ENCODE results near the gene EYA2.
"Not testable (repeated sequence)": the region's sequence is repeated elsewhere in the genome, so short reads cannot be mapped to it uniquely, and the experiment has no call there.

Gene EYA2

DNA sequence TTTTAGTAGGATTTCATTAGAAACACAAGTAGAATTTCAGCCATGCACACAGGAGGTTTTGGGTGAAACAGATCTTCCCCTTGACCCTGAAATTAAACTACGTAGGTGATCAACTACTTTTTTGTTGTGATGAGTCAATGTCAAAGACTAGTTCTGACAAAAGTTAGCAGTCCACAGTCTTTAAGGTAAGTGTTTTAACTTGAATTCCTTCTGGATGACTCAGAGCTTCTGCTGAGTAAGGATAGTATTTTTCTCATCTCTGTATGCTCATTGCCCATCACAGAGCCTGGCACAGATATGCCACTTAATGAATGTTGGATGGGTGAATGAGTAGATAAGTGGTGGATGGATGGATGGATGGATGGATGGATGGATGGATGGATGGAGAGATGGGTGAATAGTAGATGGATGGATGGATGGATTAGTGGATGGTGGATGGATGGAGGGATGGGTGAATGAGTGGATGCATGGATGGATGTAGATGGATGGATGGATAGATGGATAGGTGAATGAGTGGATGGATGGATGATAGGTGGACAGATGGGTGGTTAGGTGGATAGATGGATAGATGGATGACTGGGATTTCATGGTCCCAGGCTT, 296.5 kb downstream of the EYA2 start:
- DNase-seq, result no peak

DNA sequence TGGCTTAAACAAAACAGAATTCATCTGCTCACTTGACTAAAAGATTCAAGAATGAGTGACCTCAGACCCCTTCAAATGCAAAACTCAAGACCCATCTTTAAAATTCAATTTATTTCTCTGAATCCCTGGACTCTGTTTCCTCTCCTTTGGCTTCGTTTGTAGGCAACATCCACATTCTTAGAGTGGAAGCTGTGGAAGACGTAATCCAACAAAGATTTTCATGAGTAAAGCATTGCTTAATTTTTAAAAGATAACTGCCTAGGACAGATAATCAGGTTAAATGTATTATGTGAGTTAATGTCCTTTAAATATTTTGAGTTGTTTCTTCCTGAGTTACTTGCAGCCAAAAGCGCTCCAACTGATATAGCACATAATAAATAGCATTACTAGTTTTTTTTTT, 297.3 kb downstream of the EYA2 start:
- no peak for DNase-seq

DNA sequence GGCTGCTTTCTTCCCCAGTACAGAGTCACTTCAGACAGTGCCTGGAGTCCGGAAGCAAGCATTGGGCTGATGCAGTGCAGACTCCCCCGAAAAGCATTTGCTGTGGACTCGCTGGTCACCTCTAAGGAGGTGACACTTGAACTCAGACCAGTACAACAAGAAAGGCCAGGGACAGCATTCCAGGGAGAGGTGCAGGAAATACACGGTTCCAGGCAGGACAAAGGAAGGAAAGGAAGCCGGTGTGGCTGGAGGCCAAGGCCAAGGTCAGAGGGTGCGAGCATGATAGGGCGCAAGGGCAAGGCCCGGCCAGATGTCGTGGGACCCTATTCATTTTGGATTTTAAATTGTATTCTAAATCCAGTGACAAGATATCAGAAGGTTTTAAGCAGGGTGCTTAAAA, 300.9 kb downstream of the EYA2 start:
- no peak for DNase-seq

DNA sequence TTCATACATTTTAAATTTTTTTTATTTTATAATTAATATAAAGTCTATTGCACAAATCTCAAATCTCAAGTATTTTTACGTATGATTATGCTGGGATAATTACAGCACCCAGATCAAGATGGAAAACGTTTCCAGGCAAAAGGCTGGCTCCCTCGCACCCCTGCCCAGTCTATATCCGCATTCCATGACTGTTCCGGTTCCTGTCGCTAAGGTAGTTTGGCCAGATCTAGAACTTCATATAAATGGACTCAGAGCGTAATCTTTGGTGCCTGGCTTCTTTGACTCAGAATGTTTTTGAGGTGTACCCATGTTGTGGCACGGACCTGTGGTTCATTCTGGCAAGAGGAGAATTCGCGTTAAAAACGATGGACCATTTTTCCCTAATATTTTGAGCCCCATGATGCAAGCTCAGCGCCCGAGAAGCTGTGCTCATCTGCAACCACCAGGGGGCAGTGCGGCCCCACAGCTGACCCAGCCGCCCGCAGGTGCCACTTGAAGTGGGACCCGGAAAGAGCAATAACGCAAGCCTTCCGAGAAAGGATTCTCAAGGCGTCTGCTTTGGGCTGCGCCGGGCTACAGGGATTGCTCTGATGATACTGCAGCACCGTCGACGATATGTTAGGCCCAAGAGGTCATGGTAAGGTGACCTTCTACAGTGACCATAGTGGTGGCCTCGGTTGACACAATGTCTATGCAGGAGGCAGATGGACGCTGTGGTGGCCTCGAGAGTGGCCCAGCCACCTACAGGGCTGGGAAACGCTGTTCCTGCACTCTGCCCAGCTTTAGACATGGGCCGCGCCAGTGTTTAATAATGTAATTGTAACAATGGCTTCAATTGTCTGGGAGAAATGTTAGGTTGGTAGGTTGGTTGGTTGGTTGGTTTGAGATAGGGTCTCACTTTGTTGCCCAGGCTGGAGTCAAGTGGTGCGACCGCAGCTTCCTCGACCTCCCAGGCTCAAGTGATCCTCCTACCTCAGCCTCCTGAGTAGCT, 301.7 kb downstream of the EYA2 start:
- DNase-seq, result peak; percentile 69

DNA sequence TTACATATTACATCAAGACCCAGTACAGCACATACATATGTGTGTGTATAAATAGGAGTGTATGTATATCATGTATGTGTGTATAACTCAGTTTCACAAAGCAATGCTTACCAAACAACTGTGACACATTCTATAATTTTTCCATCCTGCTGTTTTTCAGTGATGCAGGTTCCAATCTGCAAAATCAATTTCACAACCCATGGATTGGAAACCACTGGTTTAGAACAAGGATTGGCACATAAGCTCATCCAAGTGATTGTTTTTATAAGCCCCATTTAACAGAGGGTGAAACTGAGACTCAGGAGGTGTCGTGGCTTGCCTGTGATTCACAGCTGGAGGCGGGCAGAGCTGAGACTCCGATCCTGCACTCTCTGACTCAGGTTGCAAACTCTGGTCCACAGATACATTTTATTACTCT, 303.6 kb downstream of the EYA2 start:
- no peak for DNase-seq

DNA sequence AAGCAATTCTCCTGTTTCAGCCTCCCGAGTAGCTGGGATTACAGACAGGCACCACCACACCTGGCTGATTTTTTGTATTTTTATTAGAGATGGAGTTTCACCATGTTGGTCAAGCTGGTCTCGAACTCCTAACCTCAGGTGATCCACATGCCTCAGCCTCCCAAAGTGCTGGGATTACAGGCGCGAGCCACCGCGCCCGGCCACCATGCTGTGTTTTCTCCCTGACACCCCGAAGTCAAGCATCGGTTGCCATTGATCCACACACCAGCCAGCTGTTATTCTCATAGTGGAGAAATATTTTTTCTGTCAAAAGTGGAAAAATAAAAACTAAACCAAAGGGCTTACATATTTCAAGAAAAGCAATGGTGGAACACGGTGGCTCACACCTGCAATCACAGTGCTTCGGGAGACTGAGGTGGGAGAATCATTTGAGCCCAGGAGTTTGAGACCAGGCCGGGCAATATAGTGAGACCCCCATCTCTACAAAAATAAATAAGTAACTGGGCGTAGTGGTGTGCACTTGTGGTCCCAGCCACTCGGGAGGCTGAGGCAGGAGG, 304.4 kb downstream of the EYA2 start:
- no peak for DNase-seq

DNA sequence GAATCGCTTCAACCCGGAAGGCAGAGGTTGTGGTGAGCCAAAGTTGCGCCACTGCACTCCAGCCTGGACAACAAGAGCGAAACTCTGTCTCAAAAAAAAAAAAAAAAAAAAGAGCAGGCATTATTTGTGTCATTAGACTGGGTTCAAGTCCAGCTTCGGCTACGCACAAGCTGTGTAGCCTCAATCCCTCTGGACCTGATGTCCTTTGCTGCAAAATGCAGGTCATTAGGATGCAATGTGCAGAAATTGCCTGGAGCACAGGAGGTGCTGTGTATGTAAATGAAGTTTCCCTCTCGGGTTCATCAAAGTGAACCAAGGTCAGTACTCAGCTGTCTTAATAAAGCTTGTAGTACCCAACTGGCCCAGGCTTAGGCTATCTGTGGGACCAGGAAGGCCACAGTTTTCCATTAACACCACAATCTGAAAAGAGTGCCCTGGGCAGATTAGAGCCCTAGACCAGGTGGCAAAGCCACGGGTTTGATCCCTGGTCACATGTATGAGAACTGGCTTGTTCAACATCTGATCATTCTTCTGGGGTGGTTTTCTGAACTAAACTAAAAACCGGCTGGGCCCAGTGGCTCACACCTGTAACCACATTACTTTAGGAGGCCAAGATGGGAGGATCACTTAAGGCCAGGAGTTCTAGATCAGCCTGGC, 306.6 kb downstream of the EYA2 start:
- no peak for DNase-seq

DNA sequence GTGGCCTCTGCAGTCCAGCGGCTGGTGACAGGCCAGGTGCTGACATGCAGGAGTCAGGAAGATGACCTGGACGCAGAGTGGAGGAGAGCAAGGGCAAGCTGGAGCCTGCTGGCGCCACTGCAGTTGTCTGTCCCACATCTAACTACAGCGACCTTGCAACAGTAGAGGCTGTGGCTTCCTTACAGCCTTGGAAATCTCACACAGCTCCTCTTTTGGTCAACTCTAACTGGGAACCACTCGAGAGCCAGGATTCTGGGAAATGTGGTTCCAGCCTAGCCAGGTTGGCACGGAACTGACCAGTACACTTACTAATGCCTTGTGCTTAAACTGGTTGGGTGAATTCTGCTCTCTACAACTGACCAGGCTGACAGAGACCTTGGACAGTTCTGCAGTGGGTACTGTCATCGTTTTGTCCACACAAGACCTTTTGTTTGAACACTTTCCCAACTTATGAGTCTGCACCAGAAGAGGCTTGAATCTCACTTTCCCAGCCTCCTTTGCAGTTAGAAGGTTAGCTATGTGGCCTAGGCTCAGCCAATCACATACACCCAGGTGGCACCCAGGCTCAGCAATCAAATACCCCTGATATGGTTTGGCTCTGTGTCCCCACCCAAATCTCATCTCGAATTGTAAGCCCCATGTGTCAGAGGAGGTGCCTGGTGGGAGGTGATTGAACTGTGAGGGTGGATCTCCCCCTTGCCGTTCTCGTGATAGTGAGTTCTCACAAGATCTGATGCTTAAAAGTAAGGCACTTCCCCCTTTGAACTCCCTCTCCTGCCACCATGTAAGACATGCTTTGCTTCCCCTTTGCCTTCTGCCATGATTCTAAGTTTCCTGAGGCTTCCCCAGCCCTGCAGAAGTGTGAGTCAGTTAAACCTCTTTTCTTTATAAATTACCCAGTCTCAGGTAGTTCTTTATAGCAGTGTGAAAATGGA, 308.4 kb downstream of the EYA2 start:
- no peak for DNase-seq

DNA sequence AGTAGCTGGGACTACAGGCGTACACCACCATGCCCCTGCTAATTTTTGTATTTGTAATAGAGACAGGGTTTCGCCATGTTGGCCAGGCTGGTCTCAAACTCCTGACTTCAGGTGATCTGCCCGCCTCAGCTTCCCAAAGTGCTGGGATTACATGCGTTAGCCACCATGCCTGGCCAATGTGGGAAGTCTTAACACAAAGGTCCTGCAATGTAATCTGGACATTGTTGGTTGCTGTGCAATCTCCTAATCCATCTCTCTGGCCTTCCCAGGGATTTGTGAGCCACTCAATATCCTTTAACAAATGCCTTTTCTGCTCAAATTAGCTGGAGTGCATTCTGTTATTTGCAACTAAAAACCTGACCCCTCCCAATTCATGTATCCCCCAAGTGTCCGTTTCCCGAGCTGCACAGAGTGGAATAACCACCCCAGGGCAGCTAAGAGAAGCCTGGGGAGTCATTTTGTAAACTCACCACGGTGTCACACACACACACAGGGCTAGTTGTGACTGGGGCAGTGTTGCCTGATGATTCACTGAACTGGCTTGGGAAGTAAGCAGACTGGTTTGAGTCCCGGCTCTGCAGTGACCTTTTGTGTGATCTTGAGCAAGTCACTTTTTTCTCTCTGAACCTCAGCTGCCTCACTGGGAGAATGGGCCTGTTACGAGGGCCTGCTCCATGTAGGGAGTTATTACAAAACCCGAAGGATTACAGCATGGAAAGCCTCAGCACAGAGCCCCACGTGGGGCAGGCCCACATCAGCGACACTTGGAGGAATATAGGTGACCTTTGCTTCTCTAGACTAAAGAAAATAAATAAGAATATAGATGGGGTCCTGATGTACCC, 309.6 kb downstream of the EYA2 start:
- DNase-seq, result no peak

DNA sequence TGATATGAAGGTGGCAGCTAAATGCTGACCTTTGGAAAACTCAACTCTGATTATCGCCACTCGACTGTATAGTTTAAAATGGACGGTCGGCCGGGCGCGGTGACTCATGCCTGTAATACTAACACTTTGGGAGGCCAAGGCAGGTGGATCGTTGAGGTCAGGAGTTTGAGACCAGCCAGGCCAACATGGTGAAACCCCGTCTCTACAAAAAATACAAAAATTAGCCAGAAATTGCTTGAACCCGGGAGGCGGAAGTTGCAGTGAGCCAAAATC, 310.1 kb downstream of the EYA2 start:
- not testable (repeated sequence) for DNase-seq

DNA sequence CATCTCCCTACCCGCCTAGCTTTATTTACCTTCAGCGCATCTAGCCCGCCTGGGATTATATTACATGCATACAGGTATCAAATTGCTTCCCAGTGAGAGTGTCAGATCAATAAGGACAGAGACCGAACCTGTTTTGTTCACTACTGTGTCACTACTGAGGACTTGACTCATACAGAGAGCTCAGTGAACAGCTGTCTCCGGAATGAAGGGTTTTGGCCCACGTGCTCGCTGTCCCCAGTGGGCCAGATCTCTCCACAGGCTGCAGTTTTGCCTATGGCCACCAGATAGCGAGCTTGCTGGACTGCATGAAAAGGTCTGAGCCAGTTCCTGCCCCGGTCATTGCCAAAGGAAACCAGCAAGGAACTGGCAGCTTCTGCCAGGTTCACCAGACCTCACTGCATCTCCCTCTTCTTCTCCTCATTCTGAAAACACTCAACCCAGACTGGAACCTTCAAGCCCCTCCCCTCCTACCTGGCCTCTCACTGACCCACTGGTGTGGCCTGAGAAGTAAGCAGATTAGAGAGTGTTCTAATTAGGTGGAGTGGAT, 311.0 kb downstream of the EYA2 start:
- peak; percentile 63 for DNase-seq

DNA sequence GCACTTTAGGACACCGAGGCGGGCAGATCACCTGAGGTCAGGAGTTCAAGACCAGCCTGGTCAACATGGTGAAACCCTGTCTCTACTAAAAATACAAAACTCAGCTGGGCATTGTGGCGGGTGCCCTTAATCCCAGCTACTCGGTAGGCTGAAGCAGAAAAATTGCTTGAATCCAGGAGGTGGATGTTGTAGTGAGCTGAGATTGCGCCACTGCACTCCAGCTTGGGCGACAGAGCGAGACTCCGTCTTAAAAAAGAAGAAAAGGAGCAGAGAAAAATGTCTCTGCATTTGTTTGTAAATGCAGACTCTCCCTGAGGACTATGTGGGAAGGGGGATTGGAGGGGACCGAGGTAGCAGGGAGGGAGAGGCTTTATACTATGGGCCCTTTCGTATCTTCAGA, 311.9 kb downstream of the EYA2 start:
- not testable (repeated sequence) for DNase-seq

DNA sequence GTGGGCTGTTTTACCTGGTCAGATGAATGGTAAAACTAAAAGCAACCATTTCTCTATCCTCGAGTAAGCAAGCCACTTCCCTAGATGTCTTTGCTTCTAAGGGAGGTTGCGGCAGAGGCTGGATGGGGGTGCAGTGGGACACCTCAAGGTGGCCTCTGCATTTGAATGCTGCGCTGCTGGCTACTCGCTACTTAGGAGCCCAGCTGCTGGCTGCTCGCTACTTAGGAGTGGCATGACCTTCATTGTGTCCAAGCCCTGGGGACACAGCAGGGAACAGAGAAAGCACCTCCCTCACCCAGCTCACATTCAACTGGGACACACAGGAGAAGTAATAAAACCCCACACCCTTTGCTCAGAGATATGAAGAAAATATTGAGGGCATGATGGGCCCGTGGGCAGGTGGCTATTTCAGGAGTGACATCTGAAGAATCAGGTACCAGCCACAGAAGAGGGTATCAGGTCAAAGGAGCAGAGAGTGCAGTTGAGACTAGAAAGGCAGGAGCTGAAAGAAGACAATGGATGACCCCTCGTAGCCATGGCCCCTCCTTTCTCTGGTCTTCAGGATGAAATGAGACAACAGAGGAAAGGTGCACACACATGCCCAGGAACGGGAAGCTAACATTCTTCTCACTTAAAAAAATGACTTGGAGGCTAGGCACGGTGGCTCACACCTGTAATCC, 312.5 kb downstream of the EYA2 start:
- DNase-seq, result no peak

DNA sequence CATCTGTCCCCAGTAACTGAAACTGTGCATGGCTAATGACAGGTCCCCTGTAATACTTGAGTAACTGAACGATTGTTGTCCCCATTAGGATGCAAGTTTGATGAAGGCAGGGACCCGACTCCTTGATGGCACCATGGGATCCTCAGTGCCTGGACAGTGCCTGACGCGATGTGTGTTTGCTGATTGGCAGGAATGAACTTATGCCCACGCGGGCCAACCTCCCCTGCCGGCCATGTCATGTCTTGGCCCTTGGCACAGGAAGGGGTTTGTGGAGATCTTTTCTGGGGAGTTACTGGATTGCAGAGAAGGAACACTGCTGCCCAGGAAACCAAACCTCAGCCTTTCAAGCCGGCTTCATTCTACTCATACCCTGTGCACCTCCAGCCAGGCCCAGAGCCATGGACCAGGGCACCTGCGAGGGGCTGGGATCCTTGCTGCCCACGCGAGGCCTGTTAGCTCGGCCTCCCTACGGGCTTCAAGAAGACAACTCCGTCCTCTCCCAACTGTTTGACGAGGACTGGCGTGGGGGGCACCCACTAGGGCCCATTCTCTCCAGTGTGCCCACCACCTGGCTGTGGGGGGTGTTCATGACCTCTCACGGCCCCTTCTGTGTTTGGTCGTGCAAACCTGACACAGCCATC, 314.0 kb downstream of the EYA2 start:
- no peak for DNase-seq

DNA sequence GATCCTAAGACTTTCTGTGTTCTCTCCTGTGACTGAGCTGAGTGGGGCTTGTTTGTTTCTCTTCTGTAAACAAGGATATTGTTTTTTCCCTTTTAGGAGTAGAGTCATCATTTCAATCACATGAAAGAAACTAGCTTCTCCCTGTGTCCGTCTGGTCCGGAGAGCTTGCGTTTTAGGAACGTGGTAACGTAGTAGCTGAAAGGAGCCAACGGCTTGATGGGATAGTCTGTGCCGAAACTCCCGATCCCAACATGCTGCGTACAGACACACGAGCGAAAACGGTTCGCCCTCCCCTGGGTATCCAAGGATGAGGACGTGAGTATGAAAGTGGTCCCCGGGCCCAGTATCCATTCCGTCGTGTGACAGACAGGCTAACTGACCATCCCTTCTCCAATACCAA, 315.3 kb downstream of the EYA2 start:
- no peak for DNase-seq

DNA sequence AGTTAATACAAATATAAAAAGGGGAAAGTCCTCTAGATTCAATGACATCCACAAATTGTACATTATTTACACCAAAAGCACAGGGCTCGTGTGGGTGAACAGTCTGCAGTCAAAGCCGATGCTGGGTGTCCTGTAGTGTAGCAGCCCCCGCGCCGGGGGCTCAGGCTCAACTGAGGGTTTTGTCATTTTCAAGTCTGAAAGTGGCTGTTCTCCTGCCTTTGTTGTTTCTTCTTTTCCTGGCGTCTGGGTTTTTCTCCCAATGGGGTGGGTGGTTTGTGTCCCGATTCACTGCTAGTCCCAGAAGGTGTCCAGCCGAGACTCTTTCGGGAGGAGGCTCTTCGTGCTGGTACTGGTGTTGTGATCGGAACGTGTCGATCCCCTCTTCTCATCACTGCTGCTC, 315.8 kb downstream of the EYA2 start:
- DNase-seq, result no peak

DNA sequence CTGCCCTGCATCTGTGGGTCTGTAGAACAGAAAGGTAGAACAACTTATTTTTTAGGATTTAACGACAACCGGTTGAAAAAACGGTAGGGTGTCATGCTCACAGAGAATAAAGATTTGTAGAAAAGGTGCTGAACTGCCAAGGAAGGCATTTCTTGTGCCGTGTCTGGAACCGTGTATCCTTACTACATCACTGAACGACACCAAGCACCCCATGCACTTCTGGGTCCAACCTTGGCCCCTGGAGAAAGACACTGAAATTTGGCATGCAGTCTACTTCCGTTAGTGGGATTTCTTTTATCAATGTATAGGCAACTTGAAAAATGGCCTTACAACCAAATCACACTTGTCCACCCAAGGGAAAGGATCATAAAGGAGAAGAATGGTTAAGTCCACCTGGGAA, 316.4 kb downstream of the EYA2 start:
- DNase-seq, result no peak

DNA sequence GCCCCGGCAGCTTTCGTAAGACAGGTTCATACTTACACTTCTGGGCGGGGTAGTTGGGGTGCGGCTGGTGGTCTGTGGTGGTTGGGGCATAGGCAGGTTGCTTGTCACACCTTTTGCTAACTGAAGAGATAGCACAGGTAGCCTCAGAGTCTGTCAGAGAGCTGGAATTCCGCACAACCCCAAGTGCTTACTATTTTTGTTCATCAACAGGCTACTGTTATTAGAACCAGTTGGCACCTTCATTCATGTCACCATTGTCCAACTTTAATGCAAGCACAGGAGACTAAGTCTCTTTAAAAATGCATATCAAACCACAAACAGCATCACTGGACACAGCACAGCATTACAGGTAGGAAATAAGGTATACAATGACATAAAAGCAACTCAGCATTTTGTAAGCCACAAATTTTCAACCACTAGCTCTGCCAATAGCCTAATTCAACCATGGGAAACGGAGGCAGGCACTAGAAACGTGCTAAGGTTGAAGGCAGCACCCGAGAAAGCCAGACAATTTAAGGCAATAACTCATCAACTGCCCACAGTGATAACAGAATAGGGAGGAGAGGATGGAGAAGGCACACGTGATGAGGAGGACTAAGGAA, 318.1 kb downstream of the EYA2 start:
- no peak for DNase-seq

DNA sequence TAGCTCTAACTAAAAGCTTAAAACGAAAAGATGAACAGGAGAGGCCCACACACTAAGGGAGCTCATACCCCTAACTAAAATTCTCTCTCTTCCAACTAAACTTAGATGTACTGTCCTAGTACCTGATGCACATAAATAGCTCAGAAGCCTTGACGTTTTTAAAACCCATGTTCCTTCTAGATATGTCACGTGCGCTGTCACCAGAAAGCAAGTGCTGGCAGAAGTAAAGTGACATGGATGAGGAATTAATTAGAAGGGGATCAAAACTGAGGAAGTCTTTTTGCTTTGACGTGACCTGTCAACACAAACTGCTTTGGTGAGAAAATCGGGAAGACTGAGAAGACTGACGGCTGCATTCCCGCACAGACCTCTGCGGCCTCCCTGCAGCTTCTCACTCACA, 319.3 kb downstream of the EYA2 start:
- DNase-seq, result no peak

All from activated T-cell treated with anti-CD3 and anti-CD28 coated beads, Interleukin-2, amount 50 U/mL, for 1 hour (primary cell).